NCI-H146 treated with DMSO at 0.1 percent for 48 hours (cell line): ENCODE data around the gene ATG101.
A peak's percentile ranks its signal among the peaks of the same experiment; 100 is the strongest.

Source experiments
- DNase-seq: peaks from one replicate; lab custom pipeline; 2025; ENCODE audit not compliant: unreplicated experiment; lab: John Stamatoyannopoulos, UW

The ATG101 gene

GRCh38 chr12:52041695-52042123 lies 28.1 kb upstream of the ATG101 start:
- no peak for DNase-seq

GRCh38 chr12:52042706-52043385 lies 26.9 kb upstream of the ATG101 start:
- peak; percentile 79 for DNase-seq

- DNase-seq: no peak
Observed at GRCh38 chr12:52043386-52044212, 26.2 kb upstream of the ATG101 start.

GRCh38 chr12:52044292-52044983 lies 25.3 kb upstream of the ATG101 start:
- no peak for DNase-seq

- DNase-seq: no peak
Observed at GRCh38 chr12:52045794-52046199, 24.0 kb upstream of the ATG101 start.

GRCh38 chr12:52046859-52047258 lies 22.9 kb upstream of the ATG101 start:
- DNase-seq: no peak

GRCh38 chr12:52049286-52049685 lies 20.5 kb upstream of the ATG101 start:
- no peak for DNase-seq

- no peak for DNase-seq
Observed at GRCh38 chr12:52049688-52050087, 20.1 kb upstream of the ATG101 start.

- DNase-seq: peak; percentile 86
Observed at GRCh38 chr12:52050116-52050757, 19.5 kb upstream of the ATG101 start.

- peak; percentile 81 for DNase-seq
Observed at GRCh38 chr12:52050758-52051541, 18.8 kb upstream of the ATG101 start, which contains the start of gene NR4A1. Gene NR4A1 (plus strand): TSS chr12:52051442. CDS start chr12:52054329, 2,887 bp downstream.

- DNase-seq: no peak
Observed at GRCh38 chr12:52052468-52053186, 17.2 kb upstream of the ATG101 start.

- DNase-seq: no peak
Observed at GRCh38 chr12:52053536-52054209, 16.1 kb upstream of the ATG101 start.

- no peak for DNase-seq
Observed at GRCh38 chr12:52054231-52054832, 15.4 kb upstream of the ATG101 start.

- no peak for DNase-seq
Observed at GRCh38 chr12:52054833-52055730, 14.7 kb upstream of the ATG101 start.

- DNase-seq: no peak
Observed at GRCh38 chr12:52055731-52056711, 13.8 kb upstream of the ATG101 start.

- DNase-seq: no peak
Observed at GRCh38 chr12:52056801-52057637, 12.8 kb upstream of the ATG101 start.
